GM12892 (cell line): ENCODE results near the gene SUGCT.

Experiments
- DNase-seq: peaks from one replicate; pipeline ENCODE4 v3.0.0; 2011; ENCODE audit not compliant: insufficient read length
- FAIRE-seq: peaks from 2 replicates; lab custom pipeline; 2011; peaks lifted over from hg19 to GRCh38; lab: Jason Lieb, UNC
- POLR2A ChIP-seq: IDR thresholded peaks from 2 replicates; pipeline ENCODE4 v1.6.1; 2011; ENCODE audit warnings: low read depth, low read length, control low read depth
- POLR2AphosphoS5 ChIP-seq: IDR thresholded peaks from 2 replicates; pipeline ENCODE4 v1.6.1; 2011; ENCODE audit warnings: low read depth, low read length, control low read depth
- TAF1 ChIP-seq: IDR thresholded peaks from 2 replicates; pipeline ENCODE4 v1.6.1; 2011; ENCODE audit warnings: low read depth, mild to moderate bottlenecking, control low read depth, low read length, borderline replicate concordance

Gene SUGCT

GRCh38 chr7:40350100-40350499, 215.3 kb downstream of the SUGCT start:
- DNase-seq: no peak
- no peak for TF ChIP-seq TAF1
- TF ChIP-seq POLR2AphosphoS5: no peak
- TF ChIP-seq POLR2A: no peak
- FAIRE-seq: no peak

GRCh38 chr7:40354711-40355110, 219.9 kb downstream of the SUGCT start:
- DNase-seq (no peak), FAIRE-seq (no peak)
- TF ChIP-seq POLR2AphosphoS5 (no peak), POLR2A (no peak), TAF1 (no peak)

GRCh38 chr7:40356312-40356711, 221.5 kb downstream of the SUGCT start:
- DNase-seq: no peak
- FAIRE-seq: no peak
- TF ChIP-seq POLR2A (no peak), TAF1 (no peak), POLR2AphosphoS5 (no peak)

GRCh38 chr7:40356871-40357709, 222.3 kb downstream of the SUGCT start:
- FAIRE-seq: no peak
- DNase-seq: no peak
- TF ChIP-seq POLR2A: no peak
- TF ChIP-seq POLR2AphosphoS5: no peak
- TF ChIP-seq TAF1: no peak

GRCh38 chr7:40369641-40370277, 235.0 kb downstream of the SUGCT start:
- FAIRE-seq (no peak), DNase-seq (no peak)
- TF ChIP-seq TAF1: no peak
- TF ChIP-seq POLR2AphosphoS5: no peak
- no peak for TF ChIP-seq POLR2A

- no peak for DNase-seq
- TF ChIP-seq TAF1: no peak
- TF ChIP-seq POLR2AphosphoS5: no peak
- TF ChIP-seq POLR2A: no peak
- FAIRE-seq: no peak
Measured at GRCh38 chr7:40371806-40372440, 237.1 kb downstream of the SUGCT start.

- TF ChIP-seq POLR2A (no peak), TAF1 (no peak), POLR2AphosphoS5 (no peak)
- FAIRE-seq (no peak), DNase-seq (no peak)
Measured at GRCh38 chr7:40374575-40374974, 239.8 kb downstream of the SUGCT start.

GRCh38 chr7:40380111-40380510, 245.3 kb downstream of the SUGCT start:
- FAIRE-seq (no peak), DNase-seq (no peak)
- TF ChIP-seq POLR2A: no peak
- no peak for TF ChIP-seq TAF1
- TF ChIP-seq POLR2AphosphoS5: no peak

GRCh38 chr7:40382145-40382544, 247.3 kb downstream of the SUGCT start:
- TF ChIP-seq POLR2AphosphoS5: no peak
- TF ChIP-seq TAF1: no peak
- no peak for TF ChIP-seq POLR2A
- FAIRE-seq: no peak
- DNase-seq: no peak

GRCh38 chr7:40393660-40394059, 258.9 kb downstream of the SUGCT start:
- TF ChIP-seq TAF1 (no peak), POLR2A (no peak), POLR2AphosphoS5 (no peak)
- no peak for FAIRE-seq
- DNase-seq: no peak

- TF ChIP-seq TAF1 (no peak), POLR2AphosphoS5 (no peak), POLR2A (no peak)
- FAIRE-seq (no peak), DNase-seq (no peak)
Measured at GRCh38 chr7:40394400-40394799, 259.6 kb downstream of the SUGCT start.
